ENCODE results near the gene DNAH14. TPM values are rescaled to one million over a fixed set of nuclear protein-coding genes. Genes with fewer than 3 reads are reported as not detected.

The DNAH14 gene
- total and polyA plus RNA-seq, 2 of the 8 experiments (the other 6 are each of a cell fraction or from before 2014, with no cell fraction given) = 8.4 to 40.7 TPM

GRCh38 chr1:225070972-225071371 lies 141.5 kb downstream of the DNAH14 start:
- Histone ChIP-seq H2BK5ac (ENCODE audit: low read depth, low read length) (no peak overlapping the region), H3K56ac (replicated peaks; ENCODE audit: insufficient read length, low read depth, low read length) (no peak overlapping the region), H3K9me3 (ENCODE audit: insufficient read depth in 2 of 2, low read depth in 1 of 2, low read length in 1 of 2) (peaks cover 0 to 10% of the 10 kb centered on the region in 2 experiments; a peak in 1 of 4 replicates), H3K4me3 (ENCODE audit: extremely low read depth in 1 of 4, insufficient read depth in 2 of 4, low read depth in 3 of 4, low read length in 4 of 4) (no peak overlapping the region), H3K4me1 (replicated peaks in 1 of 4; ENCODE audit: control insufficient read depth in 3 of 4, insufficient read depth in 4 of 4, low read length in 3 of 4) (no peaks in the 10 kb centered on the region), H3K27me3 (replicated peaks in 1 of 4; ENCODE audit: control insufficient read depth in 3 of 4, extremely low read depth in 1 of 4, insufficient read depth in 3 of 4, low read length in 3 of 4) (no peaks in the 10 kb centered on the region), H4K91ac (replicated peaks; ENCODE audit: insufficient read length, low read length) (no peak overlapping the region), H3K4me2 (ENCODE audit: insufficient read depth in 1 of 2, low read depth in 2 of 2, low read length in 2 of 2) (no peak overlapping the region), H3K36me3 (ENCODE audit: control insufficient read depth in 2 of 4, insufficient read depth in 4 of 4, low read length in 3 of 4) (no peaks in the 10 kb centered on the region), H3K23ac (ENCODE audit: insufficient read length) (no peak overlapping the region), H3K27ac (ENCODE audit: low read depth, low read length) (no peak overlapping the region), H3K79me2 (ENCODE audit: control insufficient read depth in 1 of 2, insufficient read depth in 2 of 2, low read length in 2 of 2) (no peaks in the 10 kb centered on the region), H2BK120ac (replicated peaks; ENCODE audit: low read depth, low read length) (no peak overlapping the region), H2AK5ac (ENCODE audit: low read depth, low read length) (no peak overlapping the region), H2BK20ac (ENCODE audit: low read length) (no peak overlapping the region), H2AFZ (ENCODE audit: low read length) (no peak overlapping the region), H4K20me1 (replicated peaks in 1 of 2; ENCODE audit: control insufficient read depth in 1 of 2, insufficient read depth in 2 of 2, low read length in 2 of 2) (no peaks in the 10 kb centered on the region), H4K8ac (ENCODE audit: extremely low read depth, insufficient read depth, low read length) (no peak overlapping the region), H2BK15ac (ENCODE audit: low read length) (no peak overlapping the region), H3K4ac (replicated peaks; ENCODE audit: insufficient read length, low read depth, low read length) (no peak overlapping the region), H3K14ac (ENCODE audit: insufficient read length) (no peak overlapping the region), H3K23me2 (ENCODE audit: low read depth, low read length) (no peaks in the 10 kb centered on the region), H3K9ac (replicated peaks in 1 of 4; ENCODE audit: extremely low read depth in 1 of 4, low read depth in 3 of 4, low read length in 3 of 4) (no peak overlapping the region), H3K18ac (ENCODE audit: extremely low read depth, low read length) (no peak overlapping the region), H2BK12ac (ENCODE audit: low read depth, low read length) (no peak overlapping the region), H4K5ac (ENCODE audit: insufficient read length, low read depth, low read length) (no peak overlapping the region), H3K79me1 (ENCODE audit: low read depth, low read length) (no peaks in the 10 kb centered on the region)
- no peak for FAIRE-seq
- WGBS, 2 experiments (ENCODE audit: extremely low coverage in 1 of 2, insufficient coverage in 1 of 2, insufficient read length in 1 of 2, insufficient replicate concordance in 2 of 2, low coverage in 1 of 2, low lambda C conversion rate in 2 of 2, missing lambda C conversion rate in 1 of 2) = 48% methylated on average over 2 of the region's 2 CpGs; no CpG with 5 or more reads in 1 of the 2 experiments
- POLR2A ChIA-PET (ENCODE audit: partially characterized antibody) = no interaction called here
- no peak for DNase-seq (ENCODE audit: low read depth in 1 of 2, low spot score in 2 of 2)
- no peak for TF ChIP-seq SUZ12 (IDR thresholded peaks at IDR 0.05; ENCODE audit: low read length)
- no peak for TF ChIP-seq JUN (IDR thresholded peaks at IDR 0.05; ENCODE audit: low read depth, low read length)
- TF ChIP-seq GABPA (IDR thresholded peaks at IDR 0.05; ENCODE audit: borderline replicate concordance, insufficient read depth, low read length) = no peak
- no peak for TF ChIP-seq ZNF274 (IDR thresholded peaks at IDR 0.05; ENCODE audit: borderline replicate concordance, extremely low read depth, low read length)
- no peak for TF ChIP-seq SAP30 (IDR thresholded peaks at IDR 0.05; ENCODE audit: insufficient read depth, insufficient replicate concordance, low read length)
- no peak for TF ChIP-seq RXRA (IDR thresholded peaks at IDR 0.05; ENCODE audit: insufficient read depth, low read depth, low read length)
- CTCF ChIA-PET (ENCODE audit: partially characterized antibody) = no interaction called here

Measured in H1 (cell line).